GM19395 (cell line): ENCODE measurements around the gene DNAAF8.

Source experiments
- ATAC-seq: cut with Tn5 transposase; IDR thresholded peaks from one replicate; pipeline ENCODE4 v1.9.1; 2021; ENCODE audit warnings: mild to moderate bottlenecking, moderate library complexity; ENCODE audit not compliant: unreplicated experiment

The DNAAF8 gene

DNA sequence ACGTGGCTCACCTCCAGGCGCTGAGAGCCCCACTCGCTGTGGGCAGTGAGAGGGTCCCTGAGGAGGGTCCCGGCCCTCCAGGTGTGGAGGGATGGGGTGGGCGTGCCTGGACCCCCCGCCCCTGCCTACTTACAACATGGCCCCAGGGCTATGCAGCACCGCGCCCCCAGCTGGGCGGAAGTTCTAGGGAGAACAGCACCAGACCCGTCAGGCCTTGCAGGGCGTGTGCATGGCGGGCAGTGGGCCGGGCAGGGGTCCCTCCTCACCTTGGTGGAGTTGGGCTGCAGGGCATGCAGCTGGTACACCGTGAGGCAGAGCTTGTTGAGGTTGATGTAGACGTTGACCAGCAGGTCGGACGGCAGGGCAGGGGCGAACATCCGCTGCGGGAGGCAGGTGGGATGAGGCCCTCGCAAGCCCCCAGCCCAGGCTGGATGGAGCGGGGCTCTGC, 63.5 kb downstream of the DNAAF8 start:
- no peak for ATAC-seq

DNA sequence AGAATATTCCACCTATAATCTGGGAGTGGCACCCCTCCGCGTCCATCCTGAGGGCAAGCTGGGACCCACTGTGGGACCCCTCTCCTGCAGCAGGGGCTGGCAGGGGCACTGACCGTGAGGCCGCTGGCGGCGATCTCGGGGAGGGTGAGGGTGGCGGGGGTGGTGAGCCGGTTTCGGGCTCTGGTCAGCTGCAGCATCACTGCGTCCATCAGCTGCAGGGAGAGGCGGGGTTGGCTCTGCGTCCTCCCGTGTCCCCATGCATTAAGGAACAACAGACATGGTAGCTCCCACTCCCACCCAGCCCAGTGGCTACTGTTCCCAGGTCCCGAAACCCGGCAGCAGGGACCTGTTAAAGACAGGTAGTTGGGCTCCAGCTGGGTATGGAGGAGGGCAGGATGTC, 64.1 kb downstream of the DNAAF8 start:
- no peak for ATAC-seq
